Stimulated activated CD4-positive, alpha-beta T cell treated with anti-CD3 and anti-CD28 coated beads, Interleukin-12 subunit alpha, Interleukin-12 subunit beta, amount 100 ng/mL, for 24 hours (primary cell): Measurements from ENCODE around the gene ACOX3.

Source experiments
- DNase-seq, 2 experiments: peaks; one replicate each; pipeline ENCODE4 v3.0.0-alpha.2; 2020; ENCODE audit warnings: low read depth in 2 of 2

Gene ACOX3

GRCh38 chr4:8321771-8322170, 118.8 kb downstream of the ACOX3 start:
- DNase-seq: no peak

- DNase-seq: no peak
Measured at GRCh38 chr4:8321220-8321619, 119.3 kb downstream of the ACOX3 start.

- no peak for DNase-seq
Measured at GRCh38 chr4:8320386-8320750, 120.2 kb downstream of the ACOX3 start.

GRCh38 chr4:8319731-8320385, 120.7 kb downstream of the ACOX3 start:
- no peak for DNase-seq

- no peak for DNase-seq
Measured at GRCh38 chr4:8319061-8319460, 121.5 kb downstream of the ACOX3 start.

GRCh38 chr4:8318509-8318908, 122.0 kb downstream of the ACOX3 start:
- no peak for DNase-seq

- DNase-seq: no peak
Measured at GRCh38 chr4:8317474-8317873, 123.0 kb downstream of the ACOX3 start.

GRCh38 chr4:8316911-8317351, 123.6 kb downstream of the ACOX3 start:
- no peak for DNase-seq
